Lower leg skin (tissue), 3 donors: ENCODE measurements around the gene MGMT.

Experiments
- CTCF ChIP-seq, 3 donors: fragments of 450-650 bp; IDR thresholded peaks; one replicate each; pipeline ENCODE4 v1.5.1; 2016; ENCODE audit warnings: antibody characterized with exemption in 3 of 3, mild to moderate bottlenecking in 3 of 3, moderate library complexity in 2 of 3
- POLR2A ChIP-seq, 2 donors: fragments of 450-650 bp; IDR thresholded peaks; one replicate each; pipeline ENCODE4 v1.6.1; 2016 to 2017; ENCODE audit warnings: antibody characterized with exemption in 2 of 2, mild to moderate bottlenecking in 1 of 2, moderate library complexity in 1 of 2

GRCh38 chr10:129792864-129793263 lies 325.8 kb downstream of the MGMT start:
- no peak for TF ChIP-seq CTCF (IDR thresholded peaks at IDR 0.05)
- TF ChIP-seq POLR2A (IDR thresholded peaks at IDR 0.05), result no peak
